Testis (tissue), 3 donors: ENCODE results near the gene KRTAP12-4. TPM values are rescaled to one million over a fixed set of nuclear protein-coding genes. Genes with fewer than 3 reads are reported as not detected.
"Not testable (repeated sequence)": the region's sequence is repeated elsewhere in the genome, so short reads cannot be mapped to it uniquely, and the experiment has no call there.

Experiments
- DNase-seq: peaks from one replicate; pipeline ENCODE4 v3.0.0-alpha.2; 2019
- H3K27ac ChIP-seq, 2 donors: fragments of 200-600 bp; sonication (generic); one replicate each; pipeline ENCODE4 v1.5.1; 2019
- H3K27me3 ChIP-seq: fragments of 200-600 bp; sonication (generic); one replicate; pipeline ENCODE4 v1.5.1; 2019
- H3K36me3 ChIP-seq: fragments of 200-600 bp; sonication (generic); one replicate; pipeline ENCODE4 v1.5.1; 2017; ENCODE audit warnings: low read depth; ENCODE audit errors: missing control alignments
- H3K4me1 ChIP-seq: fragments of 200-600 bp; sonication (generic); one replicate; pipeline ENCODE4 v1.5.1; 2019
- H3K4me3 ChIP-seq, 2 donors: fragments of 200-600 bp; sonication (generic); one replicate each; pipeline ENCODE4 v1.5.1; 2017 to 2019
- H3K9me3 ChIP-seq: fragments of 200-600 bp; sonication (generic); one replicate; pipeline ENCODE4 v1.5.1; 2017
- CTCF ChIP-seq, 3 experiments: fragments of 450-650 bp in 2 of 3; fragments of 200-600 bp in 1 of 3; sonication (generic) in 1 of 3; IDR thresholded peaks; one replicate each; pipeline ENCODE4 v1.5.1; 2016 to 2019; ENCODE audit warnings: antibody characterized with exemption in 3 of 3, mild to moderate bottlenecking in 2 of 3, moderate library complexity in 1 of 3
- POLR2A ChIP-seq: fragments of 450-650 bp; IDR thresholded peaks from one replicate; pipeline ENCODE4 v1.6.1; 2017; ENCODE audit warnings: antibody characterized with exemption, mild to moderate bottlenecking, moderate library complexity
- WGBS, 2 donors: methylation state at CpG; one replicate each; pipeline ENCODE4 v1.1.5; 2018; 5-methylcytosine and 5-hydroxymethylcytosine counted together
- intact Hi-C: fragments of 100-400 bp; cut with DNase I; formaldehyde crosslinking; loops from one replicate; pipeline ENCODE4 v1.15.1; 2023; ENCODE audit warnings: low total_unique reads
- polyA plus RNA-seq: library from polyadenylated mRNA; stranded (reverse); fragments of 350-450 nt; fragmentation: Illumina TruSeq; extraction: RNeasy Lipid Tissue Mini Kit (QIAGEN cat#74804); gene quantifications from one replicate; pipeline ENCODE4 v1.2.3, GENCODE V29; 2014; ENCODE audit warnings: low read depth, low replicate concordance; ENCODE audit not compliant: insufficient read depth
- total RNA-seq, 2 donors: library from RNA; depleted of rRNA; stranded (reverse); fragments of >200 nt; gene quantifications; one replicate each; pipeline ENCODE4 v1.2.3, GENCODE V29; 2016

KRTAP12-4 gene
- total and polyA plus RNA-seq, 3 donors from 2014 or later, result not detected

- no peak for DNase-seq
- no peak overlapping the region for H3K27ac ChIP-seq
- TF ChIP-seq CTCF (IDR thresholded peaks at IDR 0.05) (no peak), POLR2A (no peak)
- no peak overlapping the region for H3K4me3 ChIP-seq
- WGBS, 2 donors, result 86% methylated on average over 18 to 20 of the region's 20 CpGs
- no peaks in the 10 kb centered on the region for H3K27me3 ChIP-seq
- intact Hi-C loops, result no loop called here
- H3K9me3 ChIP-seq, result no peaks in the 10 kb centered on the region
- no peaks in the 10 kb centered on the region for H3K4me1 ChIP-seq
- H3K36me3 ChIP-seq, result no peaks in the 10 kb centered on the region
Observed at GRCh38 chr21:44650265-44650972, 4.0 kb downstream of the KRTAP12-4 start.

DNA sequence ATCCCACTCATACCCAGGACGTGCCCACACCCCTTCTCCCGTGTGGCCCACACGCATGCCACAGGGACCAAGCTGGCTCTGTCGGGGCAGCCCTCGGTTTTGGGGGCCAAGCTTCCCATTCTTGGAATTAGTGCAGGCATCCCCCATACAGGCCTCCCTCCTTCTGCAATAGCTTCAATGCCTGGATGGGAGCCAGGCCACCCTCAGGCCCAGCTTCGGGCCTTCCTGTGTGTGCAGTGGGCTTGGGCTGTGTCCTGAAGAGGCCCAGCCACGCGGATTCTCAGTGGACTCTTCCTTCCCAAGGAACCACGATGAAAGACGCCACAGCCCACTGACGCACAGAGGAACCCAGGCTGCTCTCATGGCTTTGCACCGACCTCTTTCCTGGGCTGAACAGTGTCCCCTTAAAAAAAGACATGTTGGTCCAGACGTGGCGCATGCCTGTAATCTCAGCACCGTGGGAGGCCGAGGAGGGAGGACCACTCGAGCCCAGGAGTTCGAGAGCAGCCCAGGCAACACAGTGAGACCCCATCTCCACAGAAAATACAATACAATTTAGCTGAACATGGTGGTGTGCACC is 4.8 kb downstream of the KRTAP12-4 start:
- WGBS, 2 donors, result 80 to 82% methylated on average over 18 of the region's 18 CpGs
- H3K4me1 ChIP-seq, result no peaks in the 10 kb centered on the region

GRCh38 chr21:44648557-44649311 is 5.7 kb downstream of the KRTAP12-4 start:
- H3K27me3 ChIP-seq, result no peaks in the 10 kb centered on the region
- no peak for DNase-seq
- no peaks in the 10 kb centered on the region for H3K9me3 ChIP-seq
- H3K4me3 ChIP-seq, result no peak overlapping the region
- H3K4me1 ChIP-seq, result no peaks in the 10 kb centered on the region
- WGBS, 2 donors, result 71 to 82% methylated on average over 3 to 33 of the region's 33 CpGs
- no peak overlapping the region for H3K27ac ChIP-seq
- intact Hi-C loops, result no loop called here
- TF ChIP-seq CTCF (IDR thresholded peaks at IDR 0.05) (no peak), POLR2A (no peak)
- no peaks in the 10 kb centered on the region for H3K36me3 ChIP-seq

More for the DNA sequence above, 4.8 kb downstream of the KRTAP12-4 start:
- intact Hi-C loops, result no loop called here
- no peak overlapping the region for H3K4me3 ChIP-seq
- no peak overlapping the region for H3K27ac ChIP-seq
- DNase-seq, result no peak
- H3K36me3 ChIP-seq, result no peaks in the 10 kb centered on the region
- no peaks in the 10 kb centered on the region for H3K9me3 ChIP-seq
- TF ChIP-seq POLR2A (no peak), CTCF (IDR thresholded peaks at IDR 0.05) (no peak)
- no peaks in the 10 kb centered on the region for H3K27me3 ChIP-seq

DNA sequence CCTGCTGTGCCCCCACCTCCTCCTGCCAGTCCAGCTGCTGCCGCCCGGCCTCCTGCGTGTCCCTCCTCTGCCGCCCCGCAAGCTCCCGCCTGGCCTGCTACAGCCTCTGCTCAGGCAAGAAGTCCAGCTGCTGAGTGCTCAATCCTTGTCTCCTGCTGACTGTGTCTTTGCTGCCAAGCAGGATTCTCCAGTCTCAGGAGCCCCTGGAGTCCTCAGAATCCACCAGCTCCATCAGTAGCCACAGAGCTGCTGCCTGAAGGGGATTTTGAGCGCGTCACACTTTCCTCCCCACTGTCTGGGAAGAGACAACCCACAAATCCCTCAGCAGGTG is 7.3 kb downstream of the KRTAP12-4 start:
- no peak for TF ChIP-seq POLR2A
- TF ChIP-seq CTCF (IDR thresholded peaks at IDR 0.05), result no peak
- H3K36me3 ChIP-seq, result no peaks in the 10 kb centered on the region
- H3K27ac ChIP-seq, result no peak overlapping the region
- no peaks in the 10 kb centered on the region for H3K4me1 ChIP-seq
- no peaks in the 10 kb centered on the region for H3K27me3 ChIP-seq
- H3K9me3 ChIP-seq, result no peaks in the 10 kb centered on the region
- intact Hi-C loops, result no loop called here
- DNase-seq, result no peak
- no peak overlapping the region for H3K4me3 ChIP-seq
- 58 to 71% methylated on average over 8 of the region's 8 CpGs for WGBS, 2 donors

DNA sequence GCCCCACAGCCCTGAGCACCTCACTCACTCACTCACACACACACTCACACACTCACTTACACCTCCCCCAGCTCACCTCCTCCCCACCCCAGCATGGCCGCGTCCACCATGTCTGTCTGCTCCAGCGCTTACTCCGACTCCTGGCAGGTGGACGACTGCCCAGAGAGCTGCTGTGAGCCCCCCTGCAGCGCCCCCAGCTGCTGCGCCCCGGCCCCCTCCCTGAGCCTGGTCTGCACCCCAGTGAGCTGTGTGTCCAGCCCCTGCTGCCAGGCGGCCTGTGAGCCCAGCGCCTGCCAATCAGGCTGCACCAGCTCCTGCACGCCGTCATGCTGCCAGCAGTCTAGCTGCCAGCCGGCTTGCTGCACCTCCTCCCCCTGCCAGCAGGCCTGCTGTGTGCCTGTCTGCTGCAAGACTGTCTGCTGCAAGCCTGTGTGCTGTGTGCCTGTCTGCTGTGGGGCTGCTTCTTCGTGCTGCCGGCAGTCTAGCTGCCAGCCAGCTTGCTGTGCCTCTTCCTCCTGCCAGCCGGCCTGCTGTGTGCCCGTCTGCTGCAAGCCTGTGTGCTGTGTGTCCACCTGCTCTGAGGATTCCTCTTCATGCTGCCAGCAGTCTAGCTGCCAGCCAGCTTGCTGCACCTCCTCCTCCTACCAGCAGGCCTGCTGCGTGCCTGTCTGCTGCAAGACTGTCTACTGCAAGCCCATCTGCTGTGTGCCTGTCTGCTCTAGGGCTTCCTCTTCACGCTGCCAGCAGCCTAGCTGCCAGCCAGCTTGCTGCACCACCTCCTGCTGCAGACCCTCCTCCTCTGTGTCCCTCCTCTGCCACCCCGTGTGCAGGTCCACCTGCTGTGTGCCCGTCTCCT is 7.9 kb downstream of the KRTAP12-4 start, which contains the start of gene KRTAP10-11:
Gene KRTAP10-11 (plus strand): TSS at position 49 of the 856 bp plus-strand sequence. CDS start 45 bp downstream, at position 94.
- WGBS, 2 donors, result 78 to 79% methylated on average over 11 to 21 of the region's 21 CpGs
- H3K27me3 ChIP-seq, H3K4me1 ChIP-seq, DNase-seq, H3K4me3 ChIP-seq, intact Hi-C loops, H3K36me3 ChIP-seq, H3K27ac ChIP-seq, H3K9me3 ChIP-seq: not testable (repeated sequence)
